ENCODE data around the gene NECTIN4.
"Not testable (repeated sequence)": the region's sequence is repeated elsewhere in the genome, so short reads cannot be mapped to it uniquely, and the experiment has no call there.

The NECTIN4 gene

DNA sequence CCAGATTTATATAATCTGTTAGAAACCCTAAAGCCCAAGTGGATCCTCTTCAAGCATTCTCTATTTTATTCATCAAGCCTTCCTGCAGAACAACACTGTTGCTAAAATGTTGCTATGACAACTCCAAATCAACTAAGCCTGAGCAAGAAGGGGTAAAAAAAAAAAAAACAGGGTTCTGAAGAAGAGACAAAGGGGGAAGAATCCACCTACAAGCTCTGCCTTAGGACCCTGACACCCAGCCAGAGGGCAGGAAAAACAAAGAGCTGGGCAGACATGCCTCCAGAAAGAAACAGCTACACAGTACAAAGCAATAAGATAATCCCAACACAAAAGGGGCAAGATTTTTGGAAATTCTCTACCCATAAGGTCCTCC is 44.8 kb downstream of the NECTIN4 start:
- Histone ChIP-seq H3K4me1 (ENCODE audit: control insufficient read depth, insufficient read depth, low read length) (peaks cover 9% of the 10 kb centered on the region), H3K4me3 (ENCODE audit: low read length) (peak overlapping the region; percentile 99), H3K9ac (ENCODE audit: low read length) (peak overlapping the region; percentile 39), H3K27ac (ENCODE audit: low read depth, low read length) (peak overlapping the region; percentile 95), H3K27me3 (ENCODE audit: control insufficient read depth, insufficient read depth, low read length) (no peaks in the 10 kb centered on the region), H3K36me3 (ENCODE audit: control insufficient read depth, insufficient read depth, low read length) (peaks cover 27% of the 10 kb centered on the region)

DNA sequence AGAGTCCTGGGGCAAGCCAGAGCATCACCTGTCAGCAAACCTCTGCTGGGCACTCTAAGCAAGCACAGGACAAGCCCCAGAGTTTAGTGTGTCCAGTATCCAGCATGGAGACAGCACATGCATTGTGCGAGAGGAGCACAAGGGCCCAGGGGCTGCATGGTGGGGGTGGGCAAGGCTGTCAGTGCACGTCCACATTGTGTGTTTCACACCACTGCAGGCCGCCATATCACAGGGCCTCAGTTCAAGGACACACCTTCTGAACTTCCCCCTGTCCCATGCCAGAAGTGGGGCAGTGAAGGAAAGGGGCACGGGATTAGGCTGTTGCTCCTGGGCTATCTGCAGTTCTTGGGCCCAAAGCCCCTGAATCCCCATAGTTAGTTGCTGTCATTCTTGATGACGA is 49.8 kb downstream of the NECTIN4 start:
- peaks cover 5% of the 10 kb centered on the region for H3K4me1 ChIP-seq (ENCODE audit: control insufficient read depth, insufficient read depth, low read length)
- H3K27me3 ChIP-seq (ENCODE audit: control insufficient read depth, insufficient read depth, low read length), result no peaks in the 10 kb centered on the region
- peaks cover 31% of the 10 kb centered on the region for H3K36me3 ChIP-seq (ENCODE audit: control insufficient read depth, insufficient read depth, low read length)
- H3K4me3 ChIP-seq (ENCODE audit: low read length), result peak overlapping the region; percentile 39
- H3K9ac ChIP-seq (ENCODE audit: low read length), result no peak overlapping the region
- no peak overlapping the region for H3K27ac ChIP-seq (ENCODE audit: low read depth, low read length)

DNA sequence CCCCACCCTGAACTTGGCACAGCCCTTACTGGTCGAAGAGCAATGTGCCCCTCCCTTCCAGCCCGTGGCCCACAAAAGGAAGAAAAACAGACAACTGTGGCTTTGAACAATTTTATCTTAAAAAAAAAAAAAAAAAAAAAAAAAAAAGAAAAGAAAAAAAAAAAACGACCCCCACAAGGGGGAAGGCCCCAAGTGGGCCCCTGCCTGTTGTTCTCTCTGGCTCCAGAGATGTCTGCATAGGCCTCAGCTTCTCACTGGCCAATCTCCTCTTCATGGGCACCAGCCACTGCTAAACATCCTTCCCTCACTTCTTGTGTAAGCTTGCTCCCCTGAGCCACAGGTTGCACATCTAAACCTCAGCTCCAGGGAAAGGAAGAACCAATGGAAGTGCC is 50.2 kb downstream of the NECTIN4 start:
- peaks cover 31% of the 10 kb centered on the region for H3K36me3 ChIP-seq (ENCODE audit: control insufficient read depth, insufficient read depth, low read length)
- no peaks in the 10 kb centered on the region for H3K27me3 ChIP-seq (ENCODE audit: control insufficient read depth, insufficient read depth, low read length)
- H3K4me3 ChIP-seq (ENCODE audit: low read length), result peak overlapping the region; percentile 87
- H3K27ac ChIP-seq (ENCODE audit: low read depth, low read length), result no peak overlapping the region
- H3K4me1 ChIP-seq (ENCODE audit: control insufficient read depth, insufficient read depth, low read length), result peaks cover 1% of the 10 kb centered on the region
- H3K9ac ChIP-seq (ENCODE audit: low read length), result no peak overlapping the region

DNA sequence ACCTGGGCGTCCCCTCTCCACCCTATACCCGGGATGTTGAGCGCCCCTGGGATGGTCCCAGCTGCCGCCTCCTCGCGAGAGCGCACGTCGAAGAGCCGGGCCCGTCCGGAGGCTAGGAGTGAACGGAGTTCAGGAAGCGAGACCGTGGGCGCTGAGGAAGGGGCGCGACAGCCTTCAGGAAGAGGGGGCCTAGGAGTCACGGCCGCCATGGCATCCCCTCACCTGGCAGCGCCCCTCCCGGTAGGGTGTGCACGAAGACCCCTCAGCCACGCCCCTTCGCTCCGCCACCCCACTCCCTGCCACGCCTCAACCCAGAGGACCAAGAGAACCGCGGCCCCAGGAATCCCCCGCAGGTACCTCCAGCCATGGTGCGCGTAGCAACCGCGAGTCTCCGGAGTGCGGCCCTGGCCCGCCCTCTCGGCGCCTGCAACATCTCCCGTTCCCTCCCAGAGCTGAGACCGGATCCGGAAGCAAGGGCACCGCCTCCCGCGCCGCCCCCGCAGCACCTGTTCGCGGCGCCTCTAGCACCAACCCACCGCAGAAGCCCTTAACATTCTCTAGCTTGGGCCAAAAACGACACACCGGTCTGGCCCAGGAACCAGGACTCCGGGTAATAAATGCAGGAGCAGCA is 50.7 kb downstream of the NECTIN4 start, which contains the start of gene TSTD1:
TSS of gene TSTD1 (minus strand) at position 442 of the 631 bp plus-strand sequence. CDS start at position 367, 75 bp downstream.
- Histone ChIP-seq H3K27ac (ENCODE audit: low read depth, low read length) (no peak within 1 kb of the TSS), H3K4me1 (ENCODE audit: control insufficient read depth, insufficient read depth, low read length) (no peaks in the 10 kb centered on the region), H3K4me3 (ENCODE audit: low read length) (peak within 1 kb of the TSS; percentile 87), H3K27me3 (ENCODE audit: control insufficient read depth, insufficient read depth, low read length) (no peaks in the 10 kb centered on the region), H3K9ac (ENCODE audit: low read length) (no peak within 1 kb of the TSS), H3K36me3 (ENCODE audit: control insufficient read depth, insufficient read depth, low read length) (peaks cover 31% of the 10 kb centered on the region)

DNA sequence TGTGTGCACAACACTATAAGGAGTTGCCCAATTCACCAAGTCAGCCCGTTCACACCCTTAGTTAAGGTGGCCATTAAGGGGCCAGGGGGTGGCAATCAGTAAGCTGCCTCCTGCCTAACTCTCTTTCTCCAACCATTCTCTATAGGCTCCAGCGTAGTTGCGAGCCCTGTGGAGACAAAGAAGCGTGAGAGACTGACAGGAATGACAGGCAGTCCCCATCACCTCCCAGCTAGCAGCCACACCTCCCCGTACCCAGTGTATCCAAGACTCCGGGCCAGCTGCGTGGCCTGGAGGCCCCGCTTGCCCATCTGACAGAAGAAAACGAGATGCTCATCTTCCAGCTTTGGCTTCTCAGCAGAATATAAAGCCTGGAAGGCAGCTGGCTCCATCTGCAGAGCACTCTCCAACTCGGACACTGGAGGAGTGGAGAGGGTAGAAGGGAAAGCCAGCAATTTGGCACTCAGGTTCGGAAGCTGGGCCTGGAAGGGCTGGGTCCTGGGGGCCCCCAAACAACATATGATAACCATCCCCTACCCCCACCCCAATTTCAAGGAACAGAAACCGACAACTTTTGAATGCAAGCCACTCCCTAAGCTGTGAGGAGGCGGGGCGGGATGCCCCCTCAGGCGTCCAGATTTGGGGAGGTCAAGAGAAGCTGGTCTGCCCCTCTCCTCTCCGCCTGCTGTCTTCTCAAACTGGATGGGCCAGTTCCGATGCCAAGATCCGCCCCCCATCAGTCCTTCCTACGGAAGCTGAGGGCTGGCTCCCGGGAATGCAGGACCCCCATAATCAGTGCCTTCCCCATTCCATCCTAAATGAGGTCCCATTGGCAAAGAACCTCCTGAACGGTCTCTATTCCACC is 51.5 kb downstream of the NECTIN4 start:
- Histone ChIP-seq H3K36me3 (ENCODE audit: control insufficient read depth, insufficient read depth, low read length) (peaks cover 31% of the 10 kb centered on the region), H3K27ac (ENCODE audit: low read depth, low read length) (no peak overlapping the region), H3K9ac (ENCODE audit: low read length) (no peak overlapping the region), H3K4me3 (ENCODE audit: low read length) (peak overlapping the region; percentile 87), H3K4me1 (ENCODE audit: control insufficient read depth, insufficient read depth, low read length) (no peaks in the 10 kb centered on the region), H3K27me3 (ENCODE audit: control insufficient read depth, insufficient read depth, low read length) (no peaks in the 10 kb centered on the region)

DNA sequence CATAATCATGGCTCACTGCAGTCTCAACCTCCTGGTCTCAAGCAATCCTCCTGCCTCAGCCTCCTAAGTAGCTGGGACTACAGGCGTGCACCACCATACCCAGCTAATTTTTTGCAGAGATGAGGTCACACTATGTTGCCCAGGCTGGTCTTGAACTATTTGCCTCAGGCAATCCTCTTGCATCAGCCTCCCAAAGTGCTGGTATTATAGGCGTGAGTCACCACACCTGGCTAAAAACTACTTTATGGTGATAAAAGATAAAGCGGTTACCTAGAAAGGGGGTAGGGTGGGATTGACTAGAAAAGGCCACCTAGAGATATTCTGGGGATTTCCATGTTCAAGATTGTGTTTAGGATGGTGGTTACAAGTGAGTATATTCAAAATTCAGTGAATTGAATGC is 55.6 kb downstream of the NECTIN4 start:
- no peaks in the 10 kb centered on the region for H3K27me3 ChIP-seq (ENCODE audit: control insufficient read depth, insufficient read depth, low read length)
- H3K4me1 ChIP-seq (ENCODE audit: control insufficient read depth, insufficient read depth, low read length), result no peaks in the 10 kb centered on the region
- H3K36me3 ChIP-seq (ENCODE audit: control insufficient read depth, insufficient read depth, low read length), result no peaks in the 10 kb centered on the region
- H3K9ac ChIP-seq (ENCODE audit: low read length), result no peak overlapping the region
- H3K4me3 ChIP-seq (ENCODE audit: low read length), result no peak overlapping the region
- no peak overlapping the region for H3K27ac ChIP-seq (ENCODE audit: low read depth, low read length)

DNA sequence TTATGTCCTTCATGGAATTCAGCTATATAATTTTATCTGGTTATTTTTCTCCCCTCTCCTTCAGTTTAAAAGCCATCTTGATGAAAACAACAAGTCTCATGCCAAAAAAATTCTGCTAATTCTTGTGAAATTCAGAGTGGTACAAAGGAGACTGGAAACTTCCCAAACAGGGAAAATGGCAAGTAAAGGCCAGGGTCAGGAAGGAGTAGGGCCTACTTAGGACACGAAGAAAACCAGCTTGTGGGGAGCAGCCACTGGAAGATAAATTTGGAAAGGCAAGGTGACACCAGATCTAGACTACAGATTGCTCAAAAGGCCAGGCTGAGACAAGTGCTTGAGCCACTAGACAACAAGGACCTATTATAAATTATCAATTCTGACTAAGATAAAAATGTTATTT is 56.9 kb downstream of the NECTIN4 start:
- Histone ChIP-seq H3K4me1 (ENCODE audit: control insufficient read depth, insufficient read depth, low read length) (no peaks in the 10 kb centered on the region), H3K9ac (ENCODE audit: low read length) (no peak overlapping the region), H3K27ac (ENCODE audit: low read depth, low read length) (no peak overlapping the region)

DNA sequence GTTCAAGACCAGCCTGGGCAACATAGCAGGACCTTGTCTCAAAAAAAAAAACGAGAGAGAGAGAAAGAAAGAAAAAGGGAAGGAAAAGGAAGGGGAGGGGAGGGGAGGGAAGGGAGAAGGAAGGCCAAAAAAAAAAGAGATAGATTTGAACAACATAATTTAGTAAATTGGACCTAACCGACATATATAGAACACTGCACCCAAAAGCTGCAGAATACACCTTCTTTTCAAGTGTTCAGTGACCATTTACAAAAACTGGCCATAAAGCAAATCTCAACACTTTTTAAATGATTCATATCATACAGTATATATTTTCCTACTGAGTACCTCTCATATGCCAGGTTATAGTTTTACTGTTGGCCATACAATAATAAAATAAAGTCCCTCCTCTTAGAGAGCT is 57.5 kb downstream of the NECTIN4 start:
- Histone ChIP-seq H3K27me3 (ENCODE audit: control insufficient read depth, insufficient read depth, low read length) (no peaks in the 10 kb centered on the region), H3K4me1 (ENCODE audit: control insufficient read depth, insufficient read depth, low read length) (no peaks in the 10 kb centered on the region), H3K36me3 (ENCODE audit: control insufficient read depth, insufficient read depth, low read length) (no peaks in the 10 kb centered on the region), H3K4me3 (ENCODE audit: low read length) (no peak overlapping the region), H3K27ac (ENCODE audit: low read depth, low read length) (no peak overlapping the region), H3K9ac (ENCODE audit: low read length) (no peak overlapping the region)

More for the DNA sequence above, 56.9 kb downstream of the NECTIN4 start:
- no peaks in the 10 kb centered on the region for H3K27me3 ChIP-seq (ENCODE audit: control insufficient read depth, insufficient read depth, low read length)
- no peak overlapping the region for H3K4me3 ChIP-seq (ENCODE audit: low read length)
- no peaks in the 10 kb centered on the region for H3K36me3 ChIP-seq (ENCODE audit: control insufficient read depth, insufficient read depth, low read length)

DNA sequence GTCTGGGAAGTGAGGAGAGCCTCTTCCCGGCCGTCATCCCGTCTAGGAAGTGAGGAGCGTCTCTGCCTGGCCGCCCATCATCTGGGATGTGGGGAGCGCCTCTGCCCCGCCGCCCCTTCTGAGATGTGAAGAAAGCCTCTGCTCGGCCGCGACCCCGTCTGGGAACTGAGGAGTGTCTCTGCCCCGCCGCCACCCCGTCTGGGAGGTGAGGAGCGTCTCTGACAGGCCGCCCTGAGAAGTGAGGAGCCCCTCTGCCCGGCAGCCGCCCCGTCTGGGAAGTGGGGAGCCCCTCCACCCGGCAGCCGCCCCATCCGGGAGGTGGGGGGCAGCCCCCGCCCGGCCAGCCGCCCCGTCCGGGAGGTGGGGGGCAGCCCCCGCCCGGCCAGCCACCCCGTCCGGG is 59.9 kb downstream of the NECTIN4 start:
- not testable (repeated sequence) for H3K9ac ChIP-seq (ENCODE audit: low read length); H3K36me3 ChIP-seq (ENCODE audit: control insufficient read depth, insufficient read depth, low read length); H3K4me1 ChIP-seq (ENCODE audit: control insufficient read depth, insufficient read depth, low read length); H3K27me3 ChIP-seq (ENCODE audit: control insufficient read depth, insufficient read depth, low read length); H3K27ac ChIP-seq (ENCODE audit: low read depth, low read length); H3K4me3 ChIP-seq (ENCODE audit: low read length)

DNA sequence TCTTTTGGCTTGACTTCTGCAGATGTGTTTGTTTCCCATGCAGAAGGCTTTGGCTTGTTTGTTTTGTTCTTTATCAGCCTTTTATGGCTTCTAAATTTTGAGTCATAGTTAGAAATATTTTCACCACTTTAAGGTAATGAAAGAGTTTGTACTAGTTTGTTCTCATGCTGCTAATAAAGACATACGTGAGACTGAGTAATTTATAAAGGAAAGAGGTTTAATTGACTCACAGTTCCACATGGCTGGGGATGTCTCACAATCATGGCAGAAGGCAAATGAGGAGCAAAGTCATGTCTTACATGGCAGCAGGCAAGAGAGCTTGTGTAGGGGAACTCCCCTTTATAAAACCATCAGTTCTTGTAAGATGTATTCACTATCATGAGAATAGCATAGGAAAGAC is 62.4 kb downstream of the NECTIN4 start:
- H3K4me1 ChIP-seq (ENCODE audit: control insufficient read depth, insufficient read depth, low read length); H3K27me3 ChIP-seq (ENCODE audit: control insufficient read depth, insufficient read depth, low read length); H3K9ac ChIP-seq (ENCODE audit: low read length); H3K36me3 ChIP-seq (ENCODE audit: control insufficient read depth, insufficient read depth, low read length); H3K27ac ChIP-seq (ENCODE audit: low read depth, low read length); H3K4me3 ChIP-seq (ENCODE audit: low read length): not testable (repeated sequence)

DNA sequence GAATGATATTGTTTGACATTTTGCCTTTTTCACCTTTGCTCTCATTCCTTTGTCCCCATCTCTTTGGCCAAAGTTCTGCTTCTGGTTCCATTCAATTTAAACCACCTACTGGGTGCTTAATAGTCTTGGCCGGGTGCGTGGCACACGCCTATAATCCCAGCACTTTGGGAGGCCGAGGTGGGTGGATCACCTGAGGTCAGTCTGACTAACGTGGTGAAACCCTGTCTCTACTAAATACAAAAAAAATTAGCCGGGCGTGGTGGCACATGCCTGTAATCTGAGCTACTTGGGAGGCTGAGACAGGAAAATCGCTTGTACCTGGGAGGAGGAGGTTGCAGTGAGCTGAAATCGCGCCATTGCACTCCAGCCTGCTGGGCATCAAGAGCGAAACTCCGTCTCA is 66.9 kb downstream of the NECTIN4 start:
- H3K36me3 ChIP-seq (ENCODE audit: control insufficient read depth, insufficient read depth, low read length); H3K27me3 ChIP-seq (ENCODE audit: control insufficient read depth, insufficient read depth, low read length); H3K27ac ChIP-seq (ENCODE audit: low read depth, low read length); H3K4me3 ChIP-seq (ENCODE audit: low read length); H3K9ac ChIP-seq (ENCODE audit: low read length); H3K4me1 ChIP-seq (ENCODE audit: control insufficient read depth, insufficient read depth, low read length): not testable (repeated sequence)

DNA sequence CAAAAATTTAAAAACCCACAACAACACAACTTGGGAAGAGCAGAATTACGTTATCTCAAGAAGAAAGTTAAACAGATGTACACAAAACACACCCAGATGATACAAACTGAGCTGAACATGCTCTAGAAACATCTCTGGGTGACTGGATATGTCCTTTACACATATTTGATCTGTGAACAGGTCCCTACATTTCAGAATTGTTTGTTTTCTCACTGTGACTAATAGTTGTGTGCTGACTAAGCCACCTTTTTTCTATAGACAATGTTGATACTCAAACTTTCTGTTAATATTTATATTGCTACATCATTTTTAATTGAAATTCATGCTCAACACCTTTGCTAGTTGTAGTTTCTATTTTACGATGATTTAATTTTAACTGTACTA is 67.4 kb downstream of the NECTIN4 start:
- Histone ChIP-seq H3K9ac (ENCODE audit: low read length) (no peak overlapping the region), H3K27ac (ENCODE audit: low read depth, low read length) (no peak overlapping the region), H3K27me3 (ENCODE audit: control insufficient read depth, insufficient read depth, low read length) (peaks cover 5% of the 10 kb centered on the region), H3K36me3 (ENCODE audit: control insufficient read depth, insufficient read depth, low read length) (no peaks in the 10 kb centered on the region), H3K4me3 (ENCODE audit: low read length) (no peak overlapping the region), H3K4me1 (ENCODE audit: control insufficient read depth, insufficient read depth, low read length) (no peaks in the 10 kb centered on the region)
